Left ventricle myocardium inferior (tissue), 1 donor: ENCODE results near the gene DRAM1. TPM values are rescaled to one million over a fixed set of nuclear protein-coding genes. Genes with fewer than 3 reads are reported as not detected.

ENCODE experiments used
- DNase-seq: peaks from one replicate; pipeline ENCODE4 v3.0.0-alpha.2; 2020
- H3K27ac ChIP-seq: fragments of 200-600 bp; replicated peaks from 2 replicates; pipeline ENCODE4 v1.8.0; 2021
- H3K27me3 ChIP-seq: fragments of 200-600 bp; 2 replicates; pipeline ENCODE4 v1.8.0; 2021; ENCODE audit warnings: low read depth
- H3K36me3 ChIP-seq: fragments of 200-600 bp; 2 replicates; pipeline ENCODE4 v1.8.0; 2021
- H3K4me1 ChIP-seq: fragments of 200-600 bp; 2 replicates; pipeline ENCODE4 v1.8.0; 2021
- H3K4me3 ChIP-seq: fragments of 200-600 bp; 2 replicates; pipeline ENCODE4 v1.8.0; 2021; ENCODE audit warnings: mild to moderate bottlenecking, moderate library complexity
- H3K9me3 ChIP-seq: fragments of 200-600 bp; replicated peaks from 2 replicates; pipeline ENCODE4 v1.8.0; 2021
- CTCF ChIP-seq: fragments of 200-600 bp; IDR thresholded peaks from 2 replicates; pipeline ENCODE4 v1.8.0; 2021; ENCODE audit warnings: antibody characterized with exemption, mild to moderate bottlenecking, borderline replicate concordance
- intact Hi-C: fragments of 100-400 bp; cut with micrococcal nuclease; formaldehyde crosslinking; loops from one replicate; pipeline ENCODE4 v1.11.0; 2022
- long read RNA-seq: library from polyadenylated mRNA; unstranded; transcript quantifications from one replicate; pipeline ENCODE4 v2.0.0, GENCODE V29; 2021
- total RNA-seq: library from RNA; stranded (reverse); fragmentation: NEBNext Ultra II Directional; extraction: Animal tissue kit (Norgen Biotek cat#: 25700); gene quantifications from one replicate; pipeline ENCODE4 v1.2.1, GENCODE V29; 2021
- donor health status: DM: no; HTN: yes; CAD: no; lungs with severe emphysema.

The DRAM1 gene
- 5.3 TPM for total RNA-seq
- long read RNA-seq, transcript DRAM1-201 (7 exons, 3,519 nt): major isoform, 7 of 13 reads
- long read RNA-seq, partial matches to known transcripts: 0 of 13 reads
- long read RNA-seq, other reads (novel, unspliced or antisense): 6 of 13 reads

- Histone ChIP-seq H3K36me3 (no peaks in the 10 kb centered on the region), H3K27me3 (no peaks in the 10 kb centered on the region), H3K27ac (peak within 1 kb of the TSS; percentile 95), H3K9me3 (no peaks in the 10 kb centered on the region), H3K4me1 (peaks cover 40% of the 10 kb centered on the region), H3K4me3 (peak within 1 kb of the TSS; percentile 88)
- TF ChIP-seq CTCF: no peak
- intact Hi-C loops: no loop called here
- DNase-seq: peak; percentile 91
These were observed at the start of gene DRAM1 for GRCh38 chr12:101876861-101877805. Gene DRAM1, plus strand, starts transcription at chr12:101877580. Its CDS starts 210 bp downstream, at chr12:101877790.

- intact Hi-C loops: no loop called here
- peaks cover 71% of the 10 kb centered on the region for H3K4me1 ChIP-seq
These were observed 48.8 kb upstream of the DRAM1 start for GRCh38 chr12:101828463-101829196.

GRCh38 chr12:101829639-101830366, 47.6 kb upstream of the DRAM1 start:
- DNase-seq: no peak

More at GRCh38 chr12:101828463-101829196, 48.8 kb upstream of the DRAM1 start:
- H3K9me3 ChIP-seq: no peaks in the 10 kb centered on the region
- DNase-seq: no peak
- TF ChIP-seq CTCF: no peak
- peak overlapping the region; percentile 79 for H3K4me3 ChIP-seq
- H3K36me3 ChIP-seq: no peaks in the 10 kb centered on the region
- no peaks in the 10 kb centered on the region for H3K27me3 ChIP-seq
- H3K27ac ChIP-seq: peak overlapping the region; percentile 82

GRCh38 chr12:101830367-101831325, 46.7 kb upstream of the DRAM1 start, which contains the start of gene GNPTAB:
Gene GNPTAB, minus strand, starts transcription at chr12:101830959. Its CDS starts 284 bp downstream, at chr12:101830675.
- Histone ChIP-seq H3K4me3 (peak within 1 kb of the TSS; percentile 79), H3K4me1 (peaks cover 51% of the 10 kb centered on the region), H3K36me3 (no peaks in the 10 kb centered on the region), H3K27ac (peak within 1 kb of the TSS; percentile 82), H3K9me3 (no peaks in the 10 kb centered on the region), H3K27me3 (no peaks in the 10 kb centered on the region)
- intact Hi-C loops: loop anchor here (5.0 kb wide), 1 partner anchor 58 kb away; no protein-coding TSS in a partner anchor
- peak; percentile 92 for DNase-seq
- TF ChIP-seq CTCF: peak; percentile 82

More at GRCh38 chr12:101829639-101830366, 47.6 kb upstream of the DRAM1 start:
- no peak for TF ChIP-seq CTCF
- Histone ChIP-seq H3K4me3 (peak overlapping the region; percentile 79), H3K4me1 (peaks cover 60% of the 10 kb centered on the region), H3K36me3 (no peaks in the 10 kb centered on the region), H3K27me3 (no peaks in the 10 kb centered on the region), H3K27ac (peak overlapping the region; percentile 82), H3K9me3 (no peaks in the 10 kb centered on the region)
- intact Hi-C loops: loop anchor here (5.0 kb wide), 1 partner anchor 58 kb away; no protein-coding TSS in a partner anchor
